Sigmoid colon (tissue), 7 donors: ENCODE results near the gene ARRDC3. TPM values are rescaled to one million over a fixed set of nuclear protein-coding genes. Genes with fewer than 3 reads are reported as not detected.

Experiments used
- DNase-seq: peaks from one replicate; pipeline ENCODE4 v3.0.0-alpha.2; 2019
- H3K27ac ChIP-seq, 4 donors: fragments of 200-600 bp; sonication (generic); one replicate each; pipeline ENCODE4 v1.5.1; 2016 to 2019; ENCODE audit warnings: mild to moderate bottlenecking in 1 of 4
- H3K27me3 ChIP-seq, 3 donors: fragments of 200-600 bp; sonication (generic); one replicate each; pipeline ENCODE4 v1.5.1; 2019; ENCODE audit warnings: mild to moderate bottlenecking in 1 of 3
- H3K36me3 ChIP-seq, 4 donors: fragments of 200-600 bp; sonication (generic); one replicate each; pipeline ENCODE4 v1.5.1; 2016 to 2019
- H3K4me1 ChIP-seq, 4 donors: fragments of 200-600 bp; sonication (generic); one replicate each; pipeline ENCODE4 v1.5.1; 2017 to 2019
- H3K4me3 ChIP-seq, 4 donors: fragments of 200-600 bp; sonication (generic); one replicate each; pipeline ENCODE4 v1.5.1; 2017 to 2019; ENCODE audit warnings: mild to moderate bottlenecking in 2 of 4, moderate library complexity in 1 of 4
- H3K9me3 ChIP-seq, 4 donors: fragments of 200-600 bp in 3 of 4; sonication (generic) in 3 of 4; one replicate each; pipeline versions ENCODE4 v1.5.1 to v1.6.1; 2013 to 2019
- CTCF ChIP-seq, 4 experiments: fragments of 450-650 bp in 3 of 4; fragments of 200-600 bp in 1 of 4; IDR thresholded peaks; one replicate each; pipeline ENCODE4 v1.5.1; 2016 to 2019; ENCODE audit warnings: antibody characterized with exemption in 4 of 4, mild to moderate bottlenecking in 3 of 4, moderate library complexity in 2 of 4
- EP300 ChIP-seq, 4 donors: sonication (generic); formaldehyde crosslinking; IDR thresholded peaks; one replicate each; pipeline ENCODE4 v1.6.1; 2017; ENCODE audit warnings: antibody characterized with exemption in 4 of 4
- POLR2A ChIP-seq, 2 donors: fragments of 450-650 bp; IDR thresholded peaks; one replicate each; pipeline ENCODE4 v1.6.1; 2016; ENCODE audit warnings: antibody characterized with exemption in 2 of 2, mild to moderate bottlenecking in 2 of 2, moderate library complexity in 2 of 2
- POLR2AphosphoS5 ChIP-seq, 4 donors: sonication (generic); formaldehyde crosslinking; IDR thresholded peaks; one replicate each; pipeline ENCODE4 v1.6.1; 2017; ENCODE audit warnings: antibody characterized with exemption in 4 of 4
- WGBS, 2 donors: extraction: QIAGEN DNeasy Blood & Tissue Kit; methylation state at CpG; one replicate each; pipeline ENCODE4 v1.1.7; 2013; 5-methylcytosine and 5-hydroxymethylcytosine counted together
- intact Hi-C: fragments of 100-400 bp; cut with DNase I; formaldehyde crosslinking; loops from one replicate; pipeline ENCODE4 v1.15.1; 2023
- polyA plus RNA-seq, 3 donors: library from polyadenylated mRNA; stranded (reverse); fragments of 200-250 nt; gene quantifications; one replicate each; pipeline ENCODE4 v1.2.3, GENCODE V29; 2013
- total RNA-seq, 4 donors: library from RNA; depleted of rRNA; stranded (reverse); fragments of >200 nt; gene quantifications; one replicate each; pipeline ENCODE4 v1.1.0, GENCODE V29; 2016
- donor health status: healthy with polysubstance abuse.
- donor health status: Bipolar disorder and iron deficiency.
- donor health status: healthy.

ARRDC3 gene
- total and polyA plus RNA-seq, 7 donors, result 9.7 to 66.7 (median 35.2) TPM

GRCh38 chr5:91366551-91366950 is 16.6 kb downstream of the ARRDC3 start:
- Histone ChIP-seq H3K9me3 (no peaks in the 10 kb centered on the region), H3K27ac (no peak overlapping the region), H3K27me3 (no peaks in the 10 kb centered on the region), H3K4me3 (no peak overlapping the region), H3K36me3 (peaks cover 7 to 43% (median 12%) of the 10 kb centered on the region in 4 donors), H3K4me1 (peaks cover 0 to 11% (median 7%) of the 10 kb centered on the region in 4 donors)
- intact Hi-C loops, result no loop called here
- no peak for DNase-seq
- no peak for TF ChIP-seq POLR2AphosphoS5 (IDR thresholded peaks at IDR 0.05)
- no peak for TF ChIP-seq CTCF (IDR thresholded peaks at IDR 0.05)
- WGBS, 2 donors, result 100% methylated on average over 1 of the region's 1 CpG

GRCh38 chr5:91365498-91365897 is 17.6 kb downstream of the ARRDC3 start:
- WGBS, 2 donors, result 95 to 96% methylated on average over 3 of the region's 3 CpGs
- intact Hi-C loops, result no loop called here

DNA sequence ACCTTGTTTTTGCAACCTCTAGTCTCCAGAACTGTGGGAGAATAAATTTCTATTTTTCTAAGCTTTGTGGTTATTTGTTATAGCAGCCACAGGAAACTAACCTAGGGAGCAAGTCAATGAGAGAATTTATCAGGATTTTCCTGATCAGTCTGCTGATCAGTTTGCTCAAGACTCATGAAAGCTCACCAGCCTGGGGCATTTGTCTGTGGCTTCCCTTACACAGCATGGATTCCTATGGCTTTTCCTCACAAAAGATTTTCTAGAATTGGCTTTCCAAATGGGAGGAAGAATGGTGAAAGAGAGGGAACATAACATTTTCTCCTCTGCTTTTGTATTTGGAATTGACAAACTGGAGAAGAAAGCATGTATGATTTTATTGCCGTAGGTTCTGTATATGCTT is 20.2 kb downstream of the ARRDC3 start:
- 81 to 96% methylated on average over 1 of the region's 1 CpG for WGBS, 2 donors
- no peaks in the 10 kb centered on the region for H3K9me3 ChIP-seq
- H3K36me3 ChIP-seq, result peaks cover 0 to 11% (median 2%) of the 10 kb centered on the region in 4 donors
- H3K27me3 ChIP-seq, result no peaks in the 10 kb centered on the region
- no peak for TF ChIP-seq CTCF (IDR thresholded peaks at IDR 0.05)
- TF ChIP-seq POLR2AphosphoS5 (IDR thresholded peaks at IDR 0.05), result no peak
- TF ChIP-seq POLR2A (IDR thresholded peaks at IDR 0.05), result no peak
- TF ChIP-seq EP300 (IDR thresholded peaks at IDR 0.05), result no peak
- intact Hi-C loops, result no loop called here
- DNase-seq, result no peak
- H3K4me3 ChIP-seq, result no peak overlapping the region
- H3K27ac ChIP-seq, result no peak overlapping the region
- peaks cover 0 to 5% (median 0%) of the 10 kb centered on the region in 4 donors for H3K4me1 ChIP-seq

More at GRCh38 chr5:91365498-91365897, 17.6 kb downstream of the ARRDC3 start:
- Histone ChIP-seq H3K9me3 (no peaks in the 10 kb centered on the region), H3K4me3 (no peak overlapping the region), H3K4me1 (peaks cover 0 to 11% (median 6%) of the 10 kb centered on the region in 4 donors), H3K27me3 (no peaks in the 10 kb centered on the region), H3K36me3 (peaks cover 0 to 33% (median 10%) of the 10 kb centered on the region in 4 donors), H3K27ac (no peak overlapping the region)
- TF ChIP-seq POLR2AphosphoS5 (IDR thresholded peaks at IDR 0.05) (no peak), EP300 (IDR thresholded peaks at IDR 0.05) (no peak), POLR2A (IDR thresholded peaks at IDR 0.05) (no peak), CTCF (IDR thresholded peaks at IDR 0.05) (no peak)
- DNase-seq, result no peak

GRCh38 chr5:91361790-91362189 is 21.3 kb downstream of the ARRDC3 start:
- intact Hi-C loops, result no loop called here
- Histone ChIP-seq H3K36me3 (no peaks in the 10 kb centered on the region), H3K27me3 (no peaks in the 10 kb centered on the region), H3K9me3 (no peaks in the 10 kb centered on the region), H3K4me3 (no peak overlapping the region), H3K27ac (no peak overlapping the region), H3K4me1 (peaks cover 0 to 5% (median 0%) of the 10 kb centered on the region in 4 donors)
- DNase-seq, result no peak
- TF ChIP-seq POLR2A (IDR thresholded peaks at IDR 0.05) (no peak), CTCF (IDR thresholded peaks at IDR 0.05) (no peak), EP300 (IDR thresholded peaks at IDR 0.05) (no peak), POLR2AphosphoS5 (IDR thresholded peaks at IDR 0.05) (no peak)
- whole genome bisulfite sequencing, 2 donors, result 91 to 93% methylated on average over 3 of the region's 3 CpGs

GRCh38 chr5:91361055-91361701 is 21.9 kb downstream of the ARRDC3 start:
- Histone ChIP-seq H3K4me3 (no peak overlapping the region), H3K4me1 (peaks cover 0 to 5% (median 0%) of the 10 kb centered on the region in 4 donors), H3K9me3 (no peaks in the 10 kb centered on the region), H3K27me3 (no peaks in the 10 kb centered on the region), H3K27ac (no peak overlapping the region), H3K36me3 (no peaks in the 10 kb centered on the region)
- intact Hi-C loops, result no loop called here
- WGBS, 2 donors, result 61 to 78% methylated on average over 6 of the region's 6 CpGs
- DNase-seq, result no peak
- no peak for TF ChIP-seq CTCF (IDR thresholded peaks at IDR 0.05)
- no peak for TF ChIP-seq POLR2AphosphoS5 (IDR thresholded peaks at IDR 0.05)
- TF ChIP-seq EP300 (IDR thresholded peaks at IDR 0.05), result no peak
- no peak for TF ChIP-seq POLR2A (IDR thresholded peaks at IDR 0.05)
